ENCODE results near the gene VAV1. TPM values are rescaled to one million over a fixed set of nuclear protein-coding genes. Genes with fewer than 3 reads are reported as not detected.
A peak's percentile ranks its signal among the peaks of the same experiment; 100 is the strongest.
"Not testable (repeated sequence)": the region's sequence is repeated elsewhere in the genome, so short reads cannot be mapped to it uniquely, and the experiment has no call there.

Gene VAV1
- total and polyA plus RNA-seq, 4 donors, result 1.9 to 20.1 (median 9.1) TPM

DNA sequence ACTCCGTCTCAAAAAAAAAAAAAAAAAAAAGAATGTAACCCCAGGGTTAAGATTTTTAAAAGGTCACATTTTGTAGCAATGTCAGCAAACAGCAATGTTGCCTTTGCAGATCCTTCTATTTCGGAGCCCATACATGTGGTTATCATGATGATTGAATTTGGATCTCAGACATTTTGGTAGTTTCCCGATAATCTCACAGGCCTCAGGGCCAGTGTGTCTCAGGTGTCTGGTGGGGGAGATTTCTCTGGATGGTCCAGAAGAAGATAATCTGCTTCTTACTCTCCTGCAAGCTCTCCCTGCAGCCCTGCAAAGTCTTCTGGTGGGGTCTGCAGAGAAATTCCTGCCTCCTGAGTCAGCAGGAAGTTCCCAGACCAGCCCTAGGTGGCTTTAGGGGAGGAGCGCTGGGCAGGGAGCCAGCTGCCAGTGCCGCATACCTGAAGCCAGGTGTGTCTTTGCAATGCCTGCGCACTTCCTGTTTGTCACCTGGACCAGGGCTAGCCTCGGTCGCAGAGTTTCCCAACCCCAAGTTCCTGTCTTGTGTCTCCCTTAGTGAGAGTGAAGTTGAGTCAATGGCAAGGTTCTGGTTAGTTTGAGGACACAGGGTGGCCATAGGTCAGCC, 6.7 kb upstream of the VAV1 start:
- Histone ChIP-seq H3K4me1 (ENCODE audit: control insufficient read depth in 1 of 2, insufficient read depth in 2 of 2, low read length in 2 of 2) (no peaks in the 10 kb centered on the region), H3K27ac (ENCODE audit: low read depth in 1 of 2, low read length in 2 of 2) (no peak overlapping the region), H3K9me3 (ENCODE audit: control insufficient read depth, low read length) (peaks cover 1% of the 10 kb centered on the region), H3K36me3 (ENCODE audit: control insufficient read depth in 1 of 2, insufficient read depth in 2 of 2, low read length in 1 of 2) (no peaks in the 10 kb centered on the region), H3K4me3 (ENCODE audit: low read length in 2 of 2) (no peak overlapping the region), H3K27me3 (ENCODE audit: control insufficient read depth in 1 of 2, insufficient read depth in 2 of 2, low read length in 1 of 2) (no peaks in the 10 kb centered on the region)
- DNase-seq (no peak), ATAC-seq (ENCODE audit: low FRiP score) (no peak)
- intact Hi-C loops (cut with DNase I), result no loop called here
- 21 to 28% methylated on average over 8 of the region's 8 CpGs for WGBS, 2 donors

DNA sequence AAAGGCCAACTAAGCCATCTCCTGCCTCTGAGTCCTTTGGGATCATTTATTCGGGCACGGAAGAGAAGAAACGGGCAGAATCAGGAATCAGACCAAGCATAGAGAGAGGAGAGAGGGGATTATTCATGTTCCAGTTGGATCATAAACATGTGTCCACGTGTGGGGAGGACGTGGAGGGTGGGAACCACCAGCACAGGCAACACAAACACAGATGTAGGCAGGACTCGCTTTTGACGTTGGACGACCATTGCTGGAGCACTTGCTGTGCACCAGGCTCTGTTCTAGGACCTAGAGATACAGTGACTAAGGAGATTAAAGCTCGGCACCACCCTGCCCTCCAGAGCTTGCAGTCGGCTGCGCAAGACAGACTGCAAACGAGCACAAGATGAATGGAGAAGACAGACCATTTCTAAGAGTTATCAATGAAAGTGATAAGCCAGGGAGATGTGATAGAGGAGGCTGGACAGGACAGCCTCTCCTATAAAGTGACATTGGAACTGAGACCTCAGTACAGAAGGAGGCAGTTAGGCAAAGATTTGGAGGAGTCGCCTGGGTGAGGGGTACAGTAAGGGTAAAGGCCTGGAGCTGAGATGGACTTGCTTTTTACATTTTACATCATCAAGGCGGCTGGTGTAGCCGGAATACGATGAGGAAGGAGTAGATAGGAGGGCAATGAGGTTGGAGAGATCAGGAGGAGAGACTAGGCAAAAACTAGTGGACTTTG, 6.0 kb upstream of the VAV1 start:
- H3K4me3 ChIP-seq (ENCODE audit: low read length in 2 of 2), result no peak overlapping the region
- DNase-seq (no peak), ATAC-seq (ENCODE audit: low FRiP score) (no peak)
- no peaks in the 10 kb centered on the region for H3K4me1 ChIP-seq (ENCODE audit: control insufficient read depth in 1 of 2, insufficient read depth in 2 of 2, low read length in 2 of 2)
- 22 to 27% methylated on average over 16 of the region's 16 CpGs for WGBS, 2 donors
- H3K36me3 ChIP-seq (ENCODE audit: control insufficient read depth in 1 of 2, insufficient read depth in 2 of 2, low read length in 1 of 2), result no peaks in the 10 kb centered on the region
- no peaks in the 10 kb centered on the region for H3K9me3 ChIP-seq (ENCODE audit: control insufficient read depth, low read length)
- H3K27me3 ChIP-seq (ENCODE audit: control insufficient read depth in 1 of 2, insufficient read depth in 2 of 2, low read length in 1 of 2), result no peaks in the 10 kb centered on the region
- H3K27ac ChIP-seq (ENCODE audit: low read depth in 1 of 2, low read length in 2 of 2), result no peak overlapping the region
- intact Hi-C loops (cut with DNase I), result no loop called here

DNA sequence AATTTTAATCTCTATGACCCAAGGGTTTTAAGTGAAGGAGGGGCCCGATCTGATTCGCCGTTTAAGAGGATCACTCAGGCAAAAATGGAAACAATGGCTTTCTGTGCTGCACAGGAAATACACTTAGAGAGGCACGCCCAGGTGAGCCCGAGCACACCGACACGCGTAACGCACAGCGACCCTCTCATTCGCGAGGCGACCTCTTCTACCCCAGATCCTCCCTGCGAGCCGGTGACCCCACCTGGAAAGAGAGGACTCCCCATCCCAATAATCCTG, 5.5 kb upstream of the VAV1 start:
- ATAC-seq (ENCODE audit: low FRiP score) (no peak), DNase-seq (no peak)
- H3K4me3 ChIP-seq (ENCODE audit: low read length in 2 of 2), result no peak overlapping the region
- 1 to 2% methylated on average over 15 of the region's 15 CpGs for WGBS, 2 donors
- H3K27ac ChIP-seq (ENCODE audit: low read depth in 1 of 2, low read length in 2 of 2), result no peak overlapping the region
- intact Hi-C loops (cut with DNase I), result no loop called here
- H3K9me3 ChIP-seq (ENCODE audit: control insufficient read depth, low read length), result no peaks in the 10 kb centered on the region
- H3K4me1 ChIP-seq (ENCODE audit: control insufficient read depth in 1 of 2, insufficient read depth in 2 of 2, low read length in 2 of 2), result no peaks in the 10 kb centered on the region
- H3K27me3 ChIP-seq (ENCODE audit: control insufficient read depth in 1 of 2, insufficient read depth in 2 of 2, low read length in 1 of 2), result no peaks in the 10 kb centered on the region
- no peaks in the 10 kb centered on the region for H3K36me3 ChIP-seq (ENCODE audit: control insufficient read depth in 1 of 2, insufficient read depth in 2 of 2, low read length in 1 of 2)

DNA sequence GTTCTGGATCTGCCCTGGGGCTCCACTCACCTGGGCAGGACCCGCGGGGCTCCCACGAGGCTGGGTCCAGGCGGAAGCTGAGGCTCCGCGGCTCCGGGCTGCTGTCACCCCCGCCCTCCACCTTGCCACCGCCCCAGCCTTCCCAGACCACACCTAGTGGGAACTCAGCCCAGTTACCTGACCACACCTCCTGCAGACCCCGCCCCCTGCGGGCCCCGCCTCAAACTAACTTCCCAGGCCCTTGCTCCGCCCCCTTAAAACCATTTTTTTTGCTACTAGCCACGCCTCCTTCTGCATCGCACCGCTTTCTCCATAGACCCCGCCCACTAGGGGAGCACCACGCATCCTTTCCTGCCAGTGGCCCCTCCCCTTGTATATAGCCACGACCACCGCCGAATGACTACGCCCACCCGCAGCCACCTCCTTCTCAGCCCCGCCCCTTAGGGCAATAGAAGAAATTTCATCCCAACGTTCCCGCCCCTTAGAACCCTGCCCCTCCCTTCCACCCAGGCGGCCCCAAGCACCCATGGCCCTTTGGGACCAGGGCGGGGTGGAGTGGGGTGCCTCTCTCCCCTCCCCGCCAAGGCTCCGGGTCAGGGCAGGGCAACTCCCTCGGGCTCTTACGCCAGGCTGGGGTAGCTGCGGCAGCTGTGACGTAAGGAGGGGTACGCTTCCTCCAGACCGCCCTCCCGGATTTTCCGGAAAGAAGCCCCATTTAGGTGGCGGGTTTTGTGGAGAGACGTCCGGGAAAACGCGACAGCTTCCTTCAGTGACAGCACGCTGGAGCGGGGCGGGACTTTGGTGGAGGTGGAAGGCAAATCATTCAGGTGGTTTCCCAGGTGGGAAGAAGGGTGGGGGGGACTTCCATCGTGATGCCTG, 4.9 kb upstream of the VAV1 start, which contains the start of gene SH2D3A:
Gene SH2D3A, minus strand, starts transcription at position 79 of the 879 bp plus-strand sequence. CDS start 3,687 bp downstream, outside the sequence.
- Histone ChIP-seq H3K9me3 (ENCODE audit: control insufficient read depth, low read length) (no peaks in the 10 kb centered on the region), H3K27ac (ENCODE audit: low read depth in 1 of 2, low read length in 2 of 2) (no peak within 1 kb of the TSS), H3K36me3 (ENCODE audit: control insufficient read depth in 1 of 2, insufficient read depth in 2 of 2, low read length in 1 of 2) (no peaks in the 10 kb centered on the region), H3K4me3 (ENCODE audit: low read length in 2 of 2) (no peak within 1 kb of the TSS), H3K27me3 (ENCODE audit: control insufficient read depth in 1 of 2, insufficient read depth in 2 of 2, low read length in 1 of 2) (no peaks in the 10 kb centered on the region), H3K4me1 (ENCODE audit: control insufficient read depth in 1 of 2, insufficient read depth in 2 of 2, low read length in 2 of 2) (no peaks in the 10 kb centered on the region)
- intact Hi-C loops (cut with DNase I), result no loop called here
- ATAC-seq (ENCODE audit: low FRiP score) (peak; percentile 74), DNase-seq (peak; percentile 77 to 86)
- WGBS, 2 donors, result 3 to 4% methylated on average over 46 to 47 of the region's 47 CpGs

DNA sequence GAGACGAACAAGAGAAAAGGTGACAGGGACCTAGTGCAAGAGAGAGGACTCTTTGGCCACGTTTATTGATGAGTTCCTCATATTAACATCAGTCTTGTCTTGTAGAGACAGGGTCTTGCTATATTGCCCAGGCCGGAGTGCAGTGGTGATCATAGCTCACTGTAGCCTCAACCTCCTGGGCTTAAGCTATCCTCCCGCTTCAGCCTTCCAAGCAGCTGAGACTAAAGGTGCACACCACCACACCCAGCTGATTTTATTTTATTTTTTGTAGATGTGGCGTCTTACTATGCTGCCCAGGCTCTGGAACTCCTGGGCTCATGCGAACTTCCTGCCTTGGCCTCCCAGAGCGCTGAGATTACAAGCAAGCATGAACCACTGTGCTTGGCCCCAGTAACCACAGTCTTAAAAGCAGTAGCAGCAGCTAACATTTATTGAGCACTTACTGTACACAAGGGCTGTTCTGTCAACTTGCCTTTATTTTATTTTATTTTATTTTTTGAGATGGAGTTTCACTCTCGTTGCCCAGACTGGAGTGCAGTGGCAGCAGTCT, 4.2 kb upstream of the VAV1 start:
- no peak overlapping the region for H3K4me3 ChIP-seq (ENCODE audit: low read length in 2 of 2)
- 60 to 74% methylated on average over 8 of the region's 8 CpGs for WGBS, 2 donors
- H3K27me3 ChIP-seq (ENCODE audit: control insufficient read depth in 1 of 2, insufficient read depth in 2 of 2, low read length in 1 of 2), result no peaks in the 10 kb centered on the region
- H3K36me3 ChIP-seq (ENCODE audit: control insufficient read depth in 1 of 2, insufficient read depth in 2 of 2, low read length in 1 of 2), result no peaks in the 10 kb centered on the region
- H3K27ac ChIP-seq (ENCODE audit: low read depth in 1 of 2, low read length in 2 of 2), result no peak overlapping the region
- ATAC-seq (ENCODE audit: low FRiP score) (no peak), DNase-seq (no peak)
- H3K4me1 ChIP-seq (ENCODE audit: control insufficient read depth in 1 of 2, insufficient read depth in 2 of 2, low read length in 2 of 2), result no peaks in the 10 kb centered on the region
- no peaks in the 10 kb centered on the region for H3K9me3 ChIP-seq (ENCODE audit: control insufficient read depth, low read length)
- intact Hi-C loops (cut with DNase I), result no loop called here

DNA sequence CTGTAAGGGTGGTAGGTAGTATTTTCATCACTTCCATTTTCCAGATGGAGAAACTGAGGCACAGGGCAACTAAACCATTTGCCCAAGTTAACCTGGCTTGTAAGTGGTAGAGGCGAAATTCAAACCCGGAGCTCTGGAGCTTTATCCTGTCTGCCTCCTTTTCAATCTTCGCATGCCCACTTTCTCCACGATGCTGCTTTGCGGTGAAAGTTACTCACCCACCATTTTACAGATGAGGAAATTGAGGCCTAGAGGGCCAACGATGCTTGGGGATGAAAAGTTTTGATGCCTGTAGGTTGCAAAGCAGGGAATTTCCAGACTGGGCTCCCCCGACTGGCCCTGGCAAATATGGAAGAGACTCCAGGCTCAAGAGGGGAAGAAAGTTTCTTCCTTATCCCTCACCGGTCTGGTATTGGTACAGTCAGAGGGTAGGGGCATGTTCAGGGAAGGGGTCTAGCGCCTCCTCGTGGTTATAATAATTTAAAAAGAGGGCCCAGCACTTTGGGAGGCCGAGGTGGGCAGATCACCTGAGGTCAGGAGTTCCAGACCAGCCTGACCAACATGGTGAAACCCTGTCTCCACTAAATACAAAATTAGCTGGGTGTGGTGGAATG, 3.4 kb upstream of the VAV1 start:
- no peak for DNase-seq
- Histone ChIP-seq H3K27me3 (ENCODE audit: control insufficient read depth in 1 of 2, insufficient read depth in 2 of 2, low read length in 1 of 2) (no peaks in the 10 kb centered on the region), H3K9me3 (ENCODE audit: control insufficient read depth, low read length) (no peaks in the 10 kb centered on the region), H3K27ac (ENCODE audit: low read depth in 1 of 2, low read length in 2 of 2) (no peak overlapping the region), H3K36me3 (ENCODE audit: control insufficient read depth in 1 of 2, insufficient read depth in 2 of 2, low read length in 1 of 2) (no peaks in the 10 kb centered on the region), H3K4me1 (ENCODE audit: control insufficient read depth in 1 of 2, insufficient read depth in 2 of 2, low read length in 2 of 2) (no peaks in the 10 kb centered on the region), H3K4me3 (ENCODE audit: low read length in 2 of 2) (no peak overlapping the region)
- intact Hi-C loops (cut with DNase I), result no loop called here
- 59 to 60% methylated on average over 11 of the region's 11 CpGs for WGBS, 2 donors
- no peak for ATAC-seq (ENCODE audit: low FRiP score)

DNA sequence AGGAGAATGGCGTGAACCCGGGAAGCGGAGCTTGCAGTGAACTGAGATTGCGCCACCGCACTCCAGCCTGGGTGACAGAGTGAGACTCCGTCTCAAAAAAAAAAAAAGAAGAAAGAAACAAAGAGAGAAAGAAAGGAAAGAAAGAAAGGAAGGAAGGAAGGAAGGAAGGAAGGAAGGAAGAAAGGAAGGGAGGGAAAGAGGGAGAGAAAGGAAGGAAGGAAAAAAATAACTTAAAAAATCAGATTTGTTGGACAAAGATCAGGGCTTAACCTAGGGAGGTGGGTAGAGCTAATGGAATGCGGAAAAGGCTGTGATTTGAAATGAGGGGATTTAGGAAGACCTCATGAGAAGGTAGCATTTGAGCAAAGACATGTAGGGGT, 870 bp upstream of the VAV1 start:
- intact Hi-C loops (cut with DNase I); H3K27ac ChIP-seq (ENCODE audit: low read depth in 1 of 2, low read length in 2 of 2); ATAC-seq (ENCODE audit: low FRiP score); H3K27me3 ChIP-seq (ENCODE audit: control insufficient read depth in 1 of 2, insufficient read depth in 2 of 2, low read length in 1 of 2); H3K4me1 ChIP-seq (ENCODE audit: control insufficient read depth in 1 of 2, insufficient read depth in 2 of 2, low read length in 2 of 2); H3K9me3 ChIP-seq (ENCODE audit: control insufficient read depth, low read length); H3K36me3 ChIP-seq (ENCODE audit: control insufficient read depth in 1 of 2, insufficient read depth in 2 of 2, low read length in 1 of 2); H3K4me3 ChIP-seq (ENCODE audit: low read length in 2 of 2); DNase-seq: not testable (repeated sequence)
- WGBS, 2 donors, result 87 to 93% methylated on average over 7 of the region's 7 CpGs

DNA sequence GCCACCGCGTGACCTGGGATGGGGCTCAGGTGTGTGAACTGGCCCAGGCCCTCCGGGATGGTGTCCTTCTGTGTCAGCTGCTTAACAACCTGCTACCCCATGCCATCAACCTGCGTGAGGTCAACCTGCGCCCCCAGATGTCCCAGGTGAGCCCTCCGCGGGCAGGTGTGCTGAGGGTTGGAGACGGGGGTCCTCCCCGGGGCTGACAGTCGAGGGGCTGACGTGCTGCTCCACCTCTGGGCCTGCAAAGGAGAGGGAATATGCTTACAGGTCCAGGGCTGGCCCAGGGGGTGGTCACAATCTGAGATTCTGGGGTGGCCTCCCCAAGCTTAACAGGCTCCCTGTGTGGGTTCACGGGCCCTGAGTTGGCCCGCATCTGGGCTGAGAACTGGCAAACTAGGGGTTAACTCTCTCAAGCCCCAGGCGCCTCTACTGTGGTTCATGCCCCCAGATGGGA, 386 bp downstream of the VAV1 start:
- no peaks in the 10 kb centered on the region for H3K36me3 ChIP-seq (ENCODE audit: control insufficient read depth in 1 of 2, insufficient read depth in 2 of 2, low read length in 1 of 2)
- ATAC-seq (ENCODE audit: low FRiP score) (peak; percentile 9), DNase-seq (no peak)
- WGBS, 2 donors, result 68 to 73% methylated on average over 11 to 14 of the region's 14 CpGs
- no peaks in the 10 kb centered on the region for H3K4me1 ChIP-seq (ENCODE audit: control insufficient read depth in 1 of 2, insufficient read depth in 2 of 2, low read length in 2 of 2)
- intact Hi-C loops (cut with DNase I), result no loop called here
- no peak overlapping the region for H3K4me3 ChIP-seq (ENCODE audit: low read length in 2 of 2)
- H3K27ac ChIP-seq (ENCODE audit: low read depth in 1 of 2, low read length in 2 of 2), result no peak overlapping the region
- H3K9me3 ChIP-seq (ENCODE audit: control insufficient read depth, low read length), result no peaks in the 10 kb centered on the region
- H3K27me3 ChIP-seq (ENCODE audit: control insufficient read depth in 1 of 2, insufficient read depth in 2 of 2, low read length in 1 of 2), result no peaks in the 10 kb centered on the region
